OCI-LY3 (cell line): Measurements from ENCODE around the gene LDLRAD4.

Source experiments
- CTCF ChIP-seq: fragments of 200-600, 300-600 bp; sonication (generic); IDR thresholded peaks from 2 replicates; pipeline ENCODE4 v1.5.1; 2014; ENCODE audit warnings: antibody characterized with exemption, low read length, low read depth
- EZH2phosphoT487 ChIP-seq: fragments of 200-600 bp; shearing (Covaris generic); IDR thresholded peaks from 2 replicates; pipeline ENCODE4 v1.6.1; 2018; ENCODE audit warnings: antibody characterized with exemption, mixed run types, low read depth

- TF ChIP-seq EZH2phosphoT487: no peak
- TF ChIP-seq CTCF: no peak
Observed at GRCh38 chr18:13289481-13290205, 71.1 kb downstream of the LDLRAD4 start.
